Naive thymus-derived CD4-positive, alpha-beta T cell (primary cell): ENCODE data around the gene SLC29A4. TPM values are rescaled to one million over a fixed set of nuclear protein-coding genes. Genes with fewer than 3 reads are reported as not detected.
"Not testable (repeated sequence)": the region's sequence is repeated elsewhere in the genome, so short reads cannot be mapped to it uniquely, and the experiment has no call there.

Experiments
- ATAC-seq: fragments of 150-1000 bp; cut with Tn5 transposase; 2 replicates; pipeline ENCODE4 v1.10.0; 2021; ENCODE audit warnings: mild to moderate bottlenecking, moderate library complexity
- CTCF ChIA-PET: fragments of 350-600 bp; sonication (Branson Sonifier 250); formaldehyde crosslinking; loops from one replicate; lab custom pipeline; 2021; ENCODE audit warnings: antibody characterized with exemption; lab: Charles Lee
- POLR2A ChIA-PET: fragments of 350-600 bp; sonication (Branson Sonifier 250); formaldehyde crosslinking; loops from one replicate; lab custom pipeline; 2021; ENCODE audit warnings: antibody characterized with exemption, inconsistent platforms; lab: Charles Lee
- DNase-seq, 9 donors: peaks; one replicate each; pipeline versions ENCODE4 v3.0.0 to v3.0.0-alpha.2; 2020 to 2022; ENCODE audit warnings: mixed read lengths in 1 of 9
- H3K27ac ChIP-seq: one replicate; pipeline ENCODE4 v1.7.0; 2013; ENCODE audit warnings: mild to moderate bottlenecking, low read depth, low read length, moderate library complexity
- H3K27me3 ChIP-seq, 2 donors: one replicate each; pipeline ENCODE4 v1.7.0; 2013; ENCODE audit warnings: low read length in 2 of 2, mild to moderate bottlenecking in 2 of 2, moderate library complexity in 2 of 2; ENCODE audit not compliant: control insufficient read depth in 2 of 2, insufficient read depth in 2 of 2
- H3K36me3 ChIP-seq, 3 experiments: 1 replicate in 2 of 3; 2 replicates in 1 of 3; pipeline ENCODE4 v1.7.0; 2013; ENCODE audit warnings: low read length in 3 of 3, mild to moderate bottlenecking in 3 of 3, moderate library complexity in 1 of 3; ENCODE audit not compliant: insufficient read depth in 3 of 3, control insufficient read depth in 2 of 3
- H3K4me1 ChIP-seq, 2 donors: one replicate each; pipeline ENCODE4 v1.7.0; 2013; ENCODE audit warnings: low read length in 2 of 2, mild to moderate bottlenecking in 2 of 2, moderate library complexity in 1 of 2; ENCODE audit not compliant: control insufficient read depth in 2 of 2, insufficient read depth in 2 of 2
- H3K4me3 ChIP-seq: 2 replicates; pipeline ENCODE4 v1.7.0; 2013; ENCODE audit warnings: mild to moderate bottlenecking, low read length
- H3K9me3 ChIP-seq, 3 experiments: 1 replicate in 2 of 3; 2 replicates in 1 of 3; pipeline ENCODE4 v1.7.0; 2013; ENCODE audit warnings: low read length in 3 of 3; ENCODE audit not compliant: control insufficient read depth in 2 of 3
- H3K27ac Mint-ChIP-seq, 9 donors: one replicate each; pipeline ENCODE4 v1.8.0; 2020 to 2022; ENCODE audit warnings: mixed read lengths in 9 of 9, mild to moderate bottlenecking in 8 of 9, moderate library complexity in 5 of 9, inconsistent platforms in 2 of 9
- H3K27me3 Mint-ChIP-seq, 5 donors: one replicate each; pipeline ENCODE4 v1.8.0; 2021 to 2022; ENCODE audit warnings: mixed read lengths in 5 of 5, mild to moderate bottlenecking in 1 of 5
- H3K36me3 Mint-ChIP-seq, 5 donors: one replicate each; pipeline ENCODE4 v1.8.0; 2020 to 2022; ENCODE audit warnings: mixed read lengths in 5 of 5, mild to moderate bottlenecking in 3 of 5, inconsistent platforms in 1 of 5
- H3K4me1 Mint-ChIP-seq, 7 donors: one replicate each; pipeline ENCODE4 v1.8.0; 2020 to 2022; ENCODE audit warnings: mixed read lengths in 7 of 7, mild to moderate bottlenecking in 3 of 7, inconsistent platforms in 1 of 7
- H3K4me3 Mint-ChIP-seq, 10 donors: one replicate each; pipeline ENCODE4 v1.8.0; 2020 to 2022; ENCODE audit warnings: mild to moderate bottlenecking in 10 of 10, mixed read lengths in 10 of 10, moderate library complexity in 6 of 10, inconsistent platforms in 2 of 10
- H3K9me3 Mint-ChIP-seq, 11 donors: one replicate each; pipeline ENCODE4 v1.8.0; 2020 to 2022; ENCODE audit warnings: mixed read lengths in 11 of 11, mild to moderate bottlenecking in 4 of 11, inconsistent platforms in 1 of 11, moderate library complexity in 1 of 11
- intact Hi-C, 2 donors: fragments of 100-400 bp; cut with micrococcal nuclease; formaldehyde crosslinking; loops; one replicate each; pipeline ENCODE4 v1.15.1; 2023
- polyA plus RNA-seq, 2 donors: library from polyadenylated mRNA; unstranded; fragments of 300-500 nt; fragmentation: Illumina TruSeq; gene quantifications; one replicate each; pipeline ENCODE4 v1.2.3, GENCODE V29; 2021
- total RNA-seq, 6 experiments: library from RNA in 5 of 6; stranded (reverse) in 5 of 6; gene quantifications; 1 replicate in 5 of 6; 2 replicates in 1 of 6; pipeline ENCODE4 v1.2.3 and lab custom pipeline; 2021 to 2026

The SLC29A4 gene
- total and polyA plus RNA-seq, 7 experiments from 2014 or later: 0.11 to 1.3 (median 0.35) TPM; not detected in 1

GRCh38 chr7:5265320-5266190 lies 17.2 kb upstream of the SLC29A4 start:
- no peak for DNase-seq
- H3K9me3 ChIP-seq: no peaks in the 10 kb centered on the region
- H3K9me3 Mint-ChIP-seq: peaks cover 0 to 2% (median 0%) of the 10 kb centered on the region in 11 donors
- no peaks in the 10 kb centered on the region for H3K36me3 ChIP-seq
- no peaks in the 10 kb centered on the region for H3K4me1 ChIP-seq
- no peaks in the 10 kb centered on the region for H3K36me3 Mint-ChIP-seq
- H3K4me3 Mint-ChIP-seq: no peak overlapping the region
- intact Hi-C loops: no loop called here
- ATAC-seq: no peak
- H3K4me3 ChIP-seq: no peak overlapping the region
- no peaks in the 10 kb centered on the region for H3K27me3 Mint-ChIP-seq
- H3K27ac ChIP-seq: no peak overlapping the region
- no peak overlapping the region for H3K27ac Mint-ChIP-seq
- H3K27me3 ChIP-seq: no peaks in the 10 kb centered on the region
- ChIA-PET POLR2A (no interaction called here), CTCF (no interaction called here)
- H3K4me1 Mint-ChIP-seq: no peaks in the 10 kb centered on the region

DNA sequence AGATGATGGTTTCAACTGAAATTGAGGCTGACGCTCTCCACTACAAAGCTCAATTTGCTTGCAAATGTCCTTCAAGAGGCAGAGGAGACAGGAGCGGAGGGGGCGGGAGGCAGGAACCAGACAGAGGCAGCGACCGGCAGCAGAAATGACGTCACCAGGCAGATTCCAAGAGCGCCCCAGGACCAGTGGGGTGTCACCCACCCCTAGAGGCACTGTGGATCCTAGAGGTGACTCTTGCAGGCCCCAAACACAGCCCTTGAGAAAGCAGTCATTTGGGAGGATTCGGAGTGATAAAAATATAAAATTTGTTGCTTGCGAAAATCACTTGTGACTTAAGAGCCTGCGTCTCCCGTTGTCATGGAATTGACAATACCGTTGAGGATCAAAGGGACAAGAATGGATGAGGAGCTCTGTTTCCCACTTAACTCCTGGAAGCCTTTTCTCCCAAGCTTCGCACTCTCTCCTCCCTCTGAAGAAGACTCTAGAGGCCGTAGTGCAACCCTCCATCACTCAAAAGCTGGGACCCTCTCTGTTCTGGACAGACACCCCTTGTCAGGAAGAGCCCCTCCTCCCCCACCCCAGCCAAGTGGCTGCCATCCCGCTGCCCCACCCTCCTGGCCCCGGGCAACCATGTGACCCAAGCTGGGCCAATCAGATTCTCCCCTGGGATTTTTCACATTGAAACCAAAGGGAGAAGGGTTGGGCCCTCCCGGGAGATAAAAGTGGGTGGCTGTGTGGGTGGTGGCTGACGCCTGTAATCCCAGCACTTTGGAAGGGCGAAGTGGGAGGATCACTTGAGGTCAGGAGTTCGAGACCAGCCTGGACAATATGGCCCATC lies 16.3 kb upstream of the SLC29A4 start:
- Mint-ChIP-seq H3K4me1 (no peaks in the 10 kb centered on the region), H3K27me3 (no peaks in the 10 kb centered on the region), H3K9me3 (peaks cover 0 to 2% (median 0%) of the 10 kb centered on the region in 11 donors), H3K36me3 (no peaks in the 10 kb centered on the region), H3K27ac (no peak overlapping the region), H3K4me3 (no peak overlapping the region)
- H3K9me3 ChIP-seq: no peaks in the 10 kb centered on the region
- no peak overlapping the region for H3K27ac ChIP-seq
- intact Hi-C loops: no loop called here
- ChIA-PET POLR2A (no interaction called here), CTCF (no interaction called here)
- H3K27me3 ChIP-seq: no peaks in the 10 kb centered on the region
- H3K36me3 ChIP-seq: no peaks in the 10 kb centered on the region
- no peaks in the 10 kb centered on the region for H3K4me1 ChIP-seq
- no peak for DNase-seq
- ATAC-seq: no peak
- no peak overlapping the region for H3K4me3 ChIP-seq

DNA sequence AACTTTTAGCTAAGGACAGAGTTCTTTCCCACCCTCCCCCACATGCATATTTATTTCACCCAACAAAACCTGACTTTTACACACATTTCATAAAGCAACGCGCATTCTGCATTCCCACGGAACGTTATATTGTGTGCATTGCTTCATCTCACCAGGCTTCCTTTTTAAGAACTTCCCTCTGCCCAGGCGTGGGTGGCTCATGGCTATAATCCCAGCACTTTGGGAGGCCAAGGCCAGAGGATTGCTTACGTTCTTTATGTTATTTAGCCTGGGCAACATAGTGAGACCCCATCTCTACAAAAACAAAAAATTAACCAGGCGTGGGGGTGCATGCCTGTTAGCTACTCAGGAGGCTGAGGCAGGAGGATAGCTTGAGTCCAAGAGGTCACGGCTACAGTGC lies 14.9 kb upstream of the SLC29A4 start:
- DNase-seq, H3K4me3 Mint-ChIP-seq, H3K9me3 ChIP-seq, H3K4me3 ChIP-seq, H3K4me1 Mint-ChIP-seq, POLR2A ChIA-PET, H3K9me3 Mint-ChIP-seq, H3K36me3 ChIP-seq, H3K4me1 ChIP-seq, H3K27ac ChIP-seq, H3K36me3 Mint-ChIP-seq, H3K27ac Mint-ChIP-seq, intact Hi-C loops, ATAC-seq, H3K27me3 ChIP-seq, H3K27me3 Mint-ChIP-seq: not testable (repeated sequence)
- CTCF ChIA-PET: interaction anchor here (0.7 kb wide), 1 partner anchor 26 kb away, joined by 3 read pairs; no protein-coding TSS in a partner anchor

DNA sequence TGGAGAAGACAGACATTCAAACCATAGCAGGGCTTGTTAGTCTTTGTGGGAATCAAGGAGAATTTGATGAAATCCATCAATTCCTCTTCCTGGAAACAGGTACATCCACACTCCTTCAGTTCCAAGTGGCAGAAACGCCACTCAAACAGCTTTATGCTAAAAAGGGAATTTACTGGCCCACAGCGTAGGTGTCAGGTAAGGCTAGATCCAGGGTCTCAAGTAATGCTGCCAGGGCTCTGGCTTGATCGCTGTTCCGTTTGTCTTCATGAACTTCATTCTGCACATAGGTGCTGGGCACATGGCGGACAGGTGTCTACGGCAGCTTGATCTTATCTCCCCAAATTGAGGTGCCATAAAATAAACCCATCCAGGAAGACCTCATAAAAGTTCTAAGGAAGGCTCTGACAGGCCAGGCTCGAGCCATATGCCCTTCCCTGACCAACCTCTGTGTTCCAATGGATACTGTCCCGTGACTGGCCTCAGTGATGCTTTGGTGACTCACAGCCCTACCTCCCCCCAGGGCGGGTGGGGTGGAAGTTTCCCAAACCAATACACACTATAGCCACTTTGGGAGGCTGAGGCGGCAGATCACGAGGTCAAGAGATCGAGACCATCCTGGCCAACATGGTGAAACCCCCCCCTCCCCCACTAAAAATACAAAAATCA lies 12.6 kb upstream of the SLC29A4 start:
- DNase-seq, H3K27me3 ChIP-seq, H3K9me3 ChIP-seq, H3K4me3 Mint-ChIP-seq, H3K4me1 Mint-ChIP-seq, H3K27me3 Mint-ChIP-seq, H3K27ac Mint-ChIP-seq, H3K36me3 Mint-ChIP-seq, intact Hi-C loops, ATAC-seq, CTCF ChIA-PET, H3K4me1 ChIP-seq, H3K4me3 ChIP-seq, POLR2A ChIA-PET, H3K27ac ChIP-seq, H3K9me3 Mint-ChIP-seq, H3K36me3 ChIP-seq: not testable (repeated sequence)

- Histone ChIP-seq H3K4me1 (no peaks in the 10 kb centered on the region), H3K27me3 (no peaks in the 10 kb centered on the region), H3K4me3 (no peak overlapping the region), H3K9me3 (no peaks in the 10 kb centered on the region), H3K27ac (no peak overlapping the region), H3K36me3 (no peaks in the 10 kb centered on the region)
- CTCF ChIA-PET: no interaction called here
- DNase-seq (no peak), ATAC-seq (no peak)
- no peaks in the 10 kb centered on the region for H3K36me3 Mint-ChIP-seq
- no peak overlapping the region for H3K4me3 Mint-ChIP-seq
- H3K4me1 Mint-ChIP-seq: no peaks in the 10 kb centered on the region
- H3K27me3 Mint-ChIP-seq: no peaks in the 10 kb centered on the region
- intact Hi-C loops: no loop called here
- H3K9me3 Mint-ChIP-seq: peaks cover 0 to 2% (median 0%) of the 10 kb centered on the region in 11 donors
- no peak overlapping the region for H3K27ac Mint-ChIP-seq
- POLR2A ChIA-PET: no interaction called here
These were observed 12.0 kb upstream of the SLC29A4 start for GRCh38 chr7:5270788-5271187.

- H3K9me3 ChIP-seq, H3K27ac ChIP-seq, POLR2A ChIA-PET, DNase-seq, H3K4me1 Mint-ChIP-seq, H3K4me1 ChIP-seq, ATAC-seq, H3K4me3 ChIP-seq, H3K27me3 ChIP-seq, H3K27ac Mint-ChIP-seq, CTCF ChIA-PET, H3K4me3 Mint-ChIP-seq, H3K36me3 Mint-ChIP-seq, H3K9me3 Mint-ChIP-seq, H3K36me3 ChIP-seq, intact Hi-C loops, H3K27me3 Mint-ChIP-seq: not testable (repeated sequence)
These were observed 8.8 kb upstream of the SLC29A4 start for GRCh38 chr7:5273831-5274405.
